CD4-positive, alpha-beta T cell treated with Interleukin-6 for 4 hours (primary cell): Measurements from ENCODE around the gene KLHL17.

Experiments used
- DNase-seq: peaks from one replicate; pipeline ENCODE4 v3.0.0-alpha.2; 2020; ENCODE audit warnings: mixed read lengths

The KLHL17 gene

DNA sequence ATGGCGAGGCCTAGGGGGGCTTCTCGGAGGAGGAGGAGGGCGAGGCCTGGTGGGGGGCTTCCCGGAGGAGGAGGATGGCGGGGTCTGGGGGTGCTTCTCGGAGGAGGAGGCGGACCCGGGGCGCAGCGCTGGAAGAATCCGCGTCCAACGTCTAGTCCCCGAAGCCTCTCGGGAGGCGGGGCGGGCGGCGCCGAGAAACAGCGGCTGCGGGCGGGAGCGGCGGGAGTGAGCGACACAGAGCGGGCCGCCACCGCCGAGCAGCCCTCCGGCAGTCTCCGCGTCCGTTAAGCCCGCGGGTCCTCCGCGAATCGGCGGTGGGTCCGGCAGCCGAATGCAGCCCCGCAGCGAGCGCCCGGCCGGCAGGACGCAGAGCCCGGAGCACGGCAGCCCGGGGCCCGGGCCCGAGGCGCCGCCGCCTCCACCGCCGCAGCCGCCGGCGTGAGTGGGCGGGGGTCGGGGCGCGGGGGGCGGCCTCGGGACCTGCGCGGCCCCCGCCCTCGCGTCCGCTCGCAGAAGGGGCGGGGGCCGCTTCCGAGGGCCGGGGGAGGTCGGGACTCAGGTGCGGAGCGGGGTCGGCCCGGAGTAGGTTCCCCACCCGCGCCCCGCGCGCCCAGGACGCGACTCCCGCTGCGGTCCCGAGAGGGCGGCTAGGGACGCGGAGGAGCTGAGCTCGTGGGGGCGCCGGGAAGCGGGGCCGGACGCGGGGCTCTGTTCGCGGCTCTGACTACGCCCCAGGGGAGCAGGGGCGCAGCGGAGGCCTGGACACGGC is at the start of gene KLHL17:
Gene KLHL17 (plus strand): TSS at position 222 of the 769 bp plus-strand sequence. CDS start 110 bp downstream, at position 332.
- DNase-seq = peak; percentile 83

DNA sequence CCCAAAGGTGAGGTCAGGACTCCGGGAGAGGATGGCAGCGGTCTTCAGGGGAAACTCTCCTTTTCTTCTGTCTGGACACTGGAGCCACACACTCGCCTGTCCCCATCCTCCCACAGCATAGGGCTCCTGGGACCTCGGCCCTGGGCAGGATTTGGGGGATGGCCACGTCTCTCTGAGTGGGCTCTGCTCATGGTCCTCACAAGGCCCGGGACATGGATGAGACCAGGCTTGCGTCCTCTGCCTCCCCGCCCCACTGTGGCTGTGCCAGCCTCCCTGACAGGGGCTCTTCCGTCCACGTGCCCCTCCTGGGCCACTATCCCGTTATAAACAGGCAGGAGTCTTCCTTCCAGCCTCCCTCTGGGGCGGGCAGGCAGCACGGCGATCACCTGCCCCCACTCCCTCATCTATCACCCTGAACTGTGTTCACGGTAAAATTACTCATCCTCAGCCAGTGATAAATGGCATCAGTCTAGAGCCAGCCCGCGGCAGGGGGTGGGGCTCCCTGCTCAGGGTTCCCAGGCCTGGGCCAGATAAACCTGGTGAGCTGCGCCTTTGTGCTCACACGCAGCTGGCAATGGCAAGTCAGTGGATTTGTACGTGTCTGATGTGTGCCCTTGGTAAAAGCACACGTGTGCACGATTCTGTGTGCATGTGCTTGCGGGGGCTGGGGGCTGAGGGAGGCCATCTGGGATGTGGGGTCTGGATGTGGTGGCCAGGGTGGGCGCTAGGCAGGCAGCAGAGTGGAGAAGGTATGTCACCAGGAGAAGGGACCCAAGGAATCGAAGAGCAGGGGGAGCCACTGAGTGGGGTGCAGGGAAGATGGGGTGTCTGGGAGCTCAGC is 49.3 kb upstream of the KLHL17 start:
- DNase-seq = no peak

DNA sequence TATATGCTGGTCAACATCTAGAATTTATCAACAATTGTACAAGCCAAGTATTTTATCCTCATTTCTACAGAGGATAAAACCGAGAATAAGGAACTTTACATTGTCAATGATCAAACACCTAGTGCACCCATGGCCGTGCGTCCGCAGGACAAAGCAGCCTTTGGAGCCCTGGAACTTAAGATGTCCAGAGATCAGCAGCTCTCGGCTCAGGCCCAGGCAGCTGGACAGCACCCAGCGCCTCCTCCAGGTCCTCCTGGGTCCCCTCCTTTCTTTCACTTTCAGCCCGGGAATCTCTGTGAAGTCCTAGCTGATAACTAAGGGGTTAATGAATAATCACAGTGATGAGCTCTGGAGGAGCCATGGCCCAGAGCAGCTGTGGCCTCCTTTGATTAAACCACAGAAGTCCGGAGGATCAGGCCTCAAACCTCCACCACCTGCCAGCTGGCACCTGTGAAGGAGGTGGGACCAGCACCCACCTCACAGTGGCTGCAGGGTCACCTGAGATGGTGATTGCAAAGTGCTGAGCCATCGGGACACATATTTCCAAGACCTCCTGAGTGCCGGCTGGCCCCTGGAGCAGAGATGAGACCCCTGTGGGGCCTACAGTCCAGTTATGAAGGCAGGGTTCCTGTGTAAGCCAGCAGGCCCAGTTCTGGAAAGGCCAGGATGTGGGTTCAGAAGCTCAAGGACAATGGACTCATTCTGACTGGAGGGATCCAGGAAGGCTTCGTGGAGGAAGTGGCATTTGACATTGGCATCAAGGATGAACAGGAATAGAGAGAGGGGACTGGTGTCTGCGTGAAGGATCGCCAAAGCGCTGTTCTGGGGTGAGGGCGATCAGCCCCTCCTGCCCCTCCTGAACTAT is 48.3 kb upstream of the KLHL17 start:
- DNase-seq = no peak

DNA sequence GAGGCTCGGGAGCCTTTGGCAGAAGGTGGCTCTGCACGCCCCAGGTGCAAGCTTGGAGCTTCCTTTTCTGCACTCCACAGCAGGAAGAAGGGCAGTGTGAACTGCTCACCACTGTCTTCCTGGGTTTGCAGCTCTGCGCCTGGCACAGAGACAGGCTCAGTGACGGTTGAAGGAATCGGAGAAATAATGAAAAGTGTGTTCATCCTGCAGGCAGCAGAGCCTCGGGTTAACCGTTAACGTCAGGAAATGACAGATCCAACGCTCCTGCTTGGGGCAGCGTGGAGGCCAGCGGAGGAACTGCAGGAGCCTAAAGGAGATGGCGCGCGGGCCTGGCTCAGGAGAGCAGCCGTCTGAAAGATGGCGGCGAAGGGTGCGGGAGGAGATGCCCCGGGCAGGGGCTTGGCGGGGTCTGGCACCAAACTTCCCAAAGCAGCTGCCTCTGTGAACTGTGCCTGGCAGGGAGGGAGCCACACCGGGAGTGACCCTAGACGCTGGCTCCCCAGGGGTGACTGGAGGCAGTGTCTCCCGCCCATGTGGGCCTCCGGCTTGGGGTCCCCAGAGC is 47.6 kb upstream of the KLHL17 start:
- DNase-seq = no peak

DNA sequence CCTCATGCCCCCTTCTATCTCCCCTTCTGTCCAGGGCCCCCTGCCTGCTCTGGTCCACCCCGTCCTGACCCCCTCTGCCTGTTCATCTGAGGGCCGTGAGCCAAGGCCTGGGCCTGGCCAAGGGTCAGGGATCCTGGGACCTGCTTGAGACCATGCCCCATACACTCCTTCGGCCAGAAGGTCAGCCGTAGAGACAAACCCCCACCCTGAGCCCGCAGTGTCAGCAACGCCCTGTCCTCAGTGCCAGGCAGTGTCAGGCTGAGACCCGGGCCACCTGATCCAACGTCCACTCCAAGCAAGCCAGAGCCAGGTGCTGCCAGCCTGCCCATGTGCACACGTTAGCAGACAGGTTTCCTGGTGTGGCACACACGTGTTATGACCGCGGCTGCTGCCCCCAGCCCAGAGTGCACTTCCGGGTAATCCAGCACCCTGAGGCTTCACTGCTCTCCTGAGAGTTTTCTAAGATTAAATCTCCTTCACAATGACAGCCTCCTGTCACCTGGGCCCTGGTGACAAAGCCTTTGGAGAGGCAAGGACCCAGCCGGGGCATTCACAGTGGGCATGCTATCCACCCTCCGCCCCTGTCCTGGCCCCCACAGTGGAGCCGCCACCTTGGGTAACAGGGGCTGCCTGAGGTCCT is 46.8 kb upstream of the KLHL17 start:
- no peak for DNase-seq

DNA sequence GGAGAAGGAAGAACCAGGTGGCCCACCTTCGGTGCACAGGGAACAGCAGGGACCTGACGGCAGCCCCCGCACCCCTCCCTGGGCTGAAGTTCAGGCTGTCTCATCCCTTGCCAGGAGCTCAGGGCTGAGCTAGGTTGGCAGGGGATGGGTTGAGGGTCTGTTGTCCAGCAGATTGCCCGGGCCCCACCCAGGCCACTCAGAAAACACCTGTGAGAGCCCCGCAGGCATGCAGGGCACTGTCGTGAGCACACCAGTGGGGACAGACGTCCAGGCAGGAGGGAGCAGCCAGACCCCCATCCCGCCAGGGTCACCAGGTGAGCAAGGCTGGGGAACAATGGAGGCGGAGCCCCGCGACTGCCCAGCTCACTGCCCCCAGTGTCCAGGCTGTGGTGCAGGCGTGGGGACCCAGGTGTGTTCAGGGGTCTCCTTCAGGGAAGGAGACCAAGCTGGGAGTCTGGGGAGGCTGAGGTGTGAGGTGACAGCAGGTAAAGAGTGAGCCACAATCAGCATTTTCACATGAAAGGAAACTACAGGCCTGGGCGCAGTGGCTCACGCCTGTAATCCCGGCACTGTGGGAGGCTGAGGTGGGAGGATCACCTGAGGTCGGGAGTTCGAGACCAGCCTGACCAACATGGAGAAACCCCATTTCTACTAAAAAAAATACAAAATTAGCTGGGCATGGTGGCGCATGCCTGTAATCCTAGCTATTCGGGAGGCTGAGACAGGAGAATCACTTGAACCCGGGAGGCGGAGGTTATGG is 46.1 kb upstream of the KLHL17 start:
- no peak for DNase-seq

DNA sequence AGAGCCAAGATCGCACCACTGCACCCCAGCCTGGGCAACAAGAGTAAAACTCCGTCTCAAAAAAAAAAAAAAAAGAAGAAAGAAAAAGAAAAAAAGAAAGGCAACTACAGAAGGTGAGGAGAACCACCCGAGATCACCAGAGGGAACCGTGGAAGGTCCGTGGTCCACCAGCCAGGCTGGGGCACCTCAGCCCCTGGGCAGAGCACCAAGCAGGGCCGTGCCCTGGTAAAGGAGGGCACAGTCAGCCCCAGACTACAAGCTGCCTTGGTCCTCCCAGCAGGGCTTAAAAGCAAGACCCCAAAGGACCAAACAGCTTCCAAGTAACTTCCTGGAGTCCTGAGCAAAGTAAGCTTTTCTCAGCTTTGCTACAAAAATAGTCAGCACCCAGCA is 45.5 kb upstream of the KLHL17 start:
- DNase-seq = no peak

DNA sequence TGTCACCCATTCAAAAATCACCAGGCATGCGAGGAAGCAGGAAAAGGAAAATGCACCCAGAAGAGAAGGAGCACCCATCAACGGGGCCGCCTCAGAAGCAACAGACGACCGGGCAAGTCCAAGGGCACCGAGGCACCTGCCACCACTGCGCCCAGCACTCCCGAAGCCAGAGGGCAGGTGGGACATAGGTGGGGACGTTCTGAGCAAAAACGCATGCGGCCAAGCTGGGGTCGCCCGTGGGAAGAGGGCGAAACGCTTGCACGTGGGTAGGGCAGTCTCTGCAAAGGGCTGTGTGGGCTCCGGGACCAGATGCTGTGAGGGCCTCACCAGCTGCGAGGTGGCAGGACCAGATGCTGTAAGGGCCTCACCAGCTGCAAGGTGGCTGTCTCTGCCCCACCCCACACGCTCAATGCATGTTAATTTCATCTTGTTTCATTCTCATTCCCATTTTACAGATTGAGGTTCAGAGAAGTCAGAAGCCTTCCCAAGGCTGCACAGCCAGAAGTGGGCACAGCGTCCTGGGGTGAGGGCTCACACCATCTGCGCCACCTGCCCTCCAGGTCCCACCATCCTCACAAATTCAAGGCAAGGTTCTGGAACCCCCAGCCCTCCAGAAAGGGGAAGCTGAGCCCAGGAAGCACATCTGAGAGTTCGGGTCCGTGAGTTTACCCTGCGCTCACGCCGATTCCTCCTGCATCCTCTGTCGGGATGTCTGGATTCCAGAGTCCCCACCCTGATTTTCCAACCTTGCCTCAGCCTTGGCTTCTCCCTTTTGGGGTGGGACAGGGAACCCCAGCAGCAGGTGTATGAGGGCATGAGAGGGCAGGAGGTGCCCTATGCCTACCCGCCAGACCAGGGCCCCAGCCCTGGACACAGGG is 44.9 kb upstream of the KLHL17 start:
- no peak for DNase-seq

DNA sequence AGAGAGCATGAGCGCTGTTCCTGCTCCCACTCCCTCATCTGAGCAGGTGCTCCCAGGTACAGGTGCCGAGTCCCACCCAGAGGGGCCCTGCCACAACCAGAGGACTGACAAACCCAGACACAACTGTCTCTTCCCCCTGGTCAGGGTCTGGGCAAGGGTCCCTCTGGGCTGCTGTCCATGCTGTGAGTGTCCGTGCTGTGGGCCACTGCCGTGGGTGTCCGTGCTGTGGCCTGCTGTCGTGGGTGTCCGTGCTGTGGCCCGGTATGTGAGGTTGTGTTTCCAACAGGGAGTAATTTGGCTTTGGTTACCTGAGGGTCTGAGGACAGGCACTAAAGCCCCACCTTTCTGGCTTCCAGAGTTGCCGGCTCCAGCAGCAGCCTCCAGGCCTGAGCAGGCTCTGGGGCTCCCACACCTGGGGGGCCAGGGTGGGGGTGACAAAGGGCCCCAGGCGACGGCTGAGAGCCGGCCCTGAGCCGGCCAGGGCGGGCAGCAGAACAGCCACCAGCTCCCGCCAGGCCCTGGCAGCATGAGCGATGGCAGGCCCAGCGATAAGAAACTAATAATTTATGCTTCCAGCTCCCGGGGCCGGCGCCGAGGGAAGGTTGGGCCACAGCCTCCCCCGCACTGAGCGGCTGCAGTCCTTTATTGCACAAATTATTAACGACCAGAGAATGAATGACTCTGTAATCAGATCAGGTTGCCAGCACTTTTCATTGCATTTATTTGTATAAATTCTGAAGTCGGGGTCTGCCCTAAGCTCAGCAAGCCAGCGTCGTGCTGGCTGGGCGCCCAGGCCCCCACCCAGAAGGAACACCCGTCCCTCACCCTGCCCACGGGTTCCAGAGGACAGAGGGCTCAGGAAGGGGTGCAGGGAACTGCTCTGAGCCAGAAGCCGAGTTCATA is 44.0 kb upstream of the KLHL17 start:
- no peak for DNase-seq

DNA sequence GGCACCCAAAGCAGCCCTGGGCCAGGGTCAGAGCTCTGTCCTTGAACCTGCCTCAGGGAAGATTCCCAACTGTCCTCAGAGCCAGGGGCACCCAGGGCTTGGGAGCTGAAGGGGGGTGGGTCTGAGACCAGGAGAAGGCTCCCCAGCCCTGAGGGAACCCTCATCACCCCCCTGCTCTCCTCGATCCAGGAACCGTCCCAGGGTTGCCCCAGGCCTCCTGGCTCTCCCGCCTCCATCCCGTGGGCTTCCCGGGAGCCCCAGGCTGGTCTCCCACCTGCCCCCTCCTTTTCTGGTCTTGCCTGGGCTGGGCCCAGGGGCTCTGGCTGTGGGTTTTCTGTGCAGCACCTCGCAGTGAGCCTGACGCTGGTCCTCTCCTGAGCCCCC is 43.3 kb upstream of the KLHL17 start:
- DNase-seq = no peak

DNA sequence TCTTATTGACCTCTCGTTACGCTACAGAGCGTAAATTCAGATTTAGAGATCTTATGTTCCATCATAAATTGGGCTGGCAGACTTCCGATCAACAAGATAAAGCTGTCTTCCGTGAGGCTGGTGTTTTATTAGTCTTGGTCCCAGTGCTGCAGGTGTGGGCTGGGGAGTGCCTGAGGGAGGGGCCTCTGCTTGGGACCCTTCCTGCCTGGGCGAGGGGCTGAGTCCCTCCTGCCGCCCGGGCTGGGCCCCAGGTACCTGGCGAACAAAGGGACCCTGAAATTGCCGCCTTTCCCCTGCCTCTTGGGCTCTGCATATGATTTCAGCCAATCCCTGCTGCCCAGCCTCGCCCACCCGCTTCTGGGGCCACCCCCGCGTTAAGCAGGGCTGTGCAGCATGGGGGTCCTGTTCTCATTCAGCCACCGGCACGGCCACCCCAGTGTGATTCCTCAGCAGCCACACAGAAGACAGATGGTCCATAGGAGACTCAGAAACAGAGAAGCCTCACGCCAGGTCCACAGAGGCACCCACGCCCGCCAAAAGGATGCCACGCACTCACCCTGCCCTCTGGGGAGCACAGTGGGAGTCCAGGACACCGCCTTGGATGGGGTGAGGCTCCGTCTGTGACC is 42.8 kb upstream of the KLHL17 start:
- no peak for DNase-seq

DNA sequence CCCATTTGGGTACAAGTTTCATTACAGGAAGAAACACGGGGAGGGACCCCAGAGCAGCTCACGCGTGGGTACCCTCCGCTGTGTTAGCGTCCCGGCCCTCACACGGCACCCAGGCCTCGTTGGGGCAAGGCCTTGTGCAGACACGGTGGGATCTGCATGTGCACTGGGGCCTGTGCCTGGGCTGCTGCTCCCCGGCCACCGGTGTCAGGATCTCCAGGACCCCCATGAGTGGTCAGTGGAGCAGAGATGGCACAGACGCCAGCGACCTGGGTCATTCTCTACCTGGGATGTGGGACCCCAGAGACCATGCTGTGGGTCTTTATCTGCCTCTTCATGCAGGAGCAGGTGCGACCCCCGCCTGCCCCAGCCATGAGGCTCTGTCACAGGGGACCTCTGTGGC is 42.0 kb upstream of the KLHL17 start:
- no peak for DNase-seq

DNA sequence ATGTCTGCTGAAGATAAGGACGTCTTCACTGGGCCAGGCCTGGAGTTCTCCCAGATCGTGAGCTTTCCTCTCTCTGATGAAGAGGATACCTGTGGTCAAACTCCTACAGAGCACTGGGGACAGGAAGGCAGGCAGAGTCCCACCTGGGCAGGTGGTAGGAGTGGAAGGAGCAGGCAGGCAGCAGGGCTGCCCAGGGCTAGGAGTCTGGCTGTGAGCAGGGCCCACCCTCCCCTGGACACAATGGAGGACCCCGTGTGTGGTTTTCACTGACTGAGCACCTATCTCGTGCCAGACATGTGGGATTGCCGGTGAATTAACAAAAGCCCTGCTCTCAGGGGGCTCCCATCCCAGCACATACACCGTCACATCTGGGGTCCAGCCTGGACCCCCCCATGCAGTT is 41.5 kb upstream of the KLHL17 start:
- DNase-seq = no peak

DNA sequence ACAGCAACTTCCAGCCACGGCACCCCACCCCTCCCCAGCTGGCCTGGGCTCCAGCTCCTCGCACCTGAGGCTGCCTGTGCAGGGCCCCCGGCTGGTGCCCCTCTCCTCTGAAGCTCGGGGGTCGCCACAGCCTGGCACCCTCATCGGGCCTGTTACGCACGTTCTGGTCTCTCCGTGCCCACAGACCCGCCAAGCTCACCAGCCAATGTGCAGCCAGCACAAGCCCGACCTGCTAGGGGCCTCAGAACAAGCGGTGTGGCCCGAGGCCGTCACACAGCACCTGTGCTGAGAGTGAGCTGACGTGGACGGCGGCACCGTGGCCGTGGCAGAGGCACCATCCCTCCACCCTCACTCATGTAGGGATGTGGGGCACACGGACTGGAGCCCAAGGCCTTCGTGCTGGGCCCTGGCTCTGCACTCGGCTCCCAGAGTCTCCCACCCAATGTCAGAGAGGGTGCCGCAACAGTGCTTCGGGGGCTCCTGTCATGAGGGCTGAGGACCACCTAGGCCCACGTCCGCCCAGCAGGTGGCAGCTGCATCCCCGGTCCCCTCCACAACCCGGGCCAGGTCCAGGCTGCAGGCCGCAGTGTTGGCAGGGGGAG is 41.0 kb upstream of the KLHL17 start:
- DNase-seq = no peak

DNA sequence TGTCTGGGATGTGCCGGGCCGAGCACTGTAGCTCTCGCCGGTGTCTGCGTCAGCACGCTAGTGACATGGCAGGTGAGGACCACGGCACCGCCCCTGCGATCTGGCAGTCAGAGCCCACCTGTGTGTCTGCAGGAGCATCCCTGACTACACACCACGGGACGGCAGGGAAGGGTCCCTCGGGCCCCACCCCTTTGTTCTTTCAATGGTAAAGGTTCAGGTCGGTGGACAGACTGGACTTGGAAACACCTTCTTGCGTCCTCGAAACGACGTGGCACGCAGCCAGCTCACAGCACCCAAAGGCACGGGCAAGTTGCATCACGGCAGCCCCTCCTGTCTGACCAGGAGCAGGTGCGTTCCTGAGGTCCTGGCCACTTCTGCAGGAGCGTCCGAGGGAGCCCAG is 40.4 kb upstream of the KLHL17 start:
- DNase-seq = no peak

DNA sequence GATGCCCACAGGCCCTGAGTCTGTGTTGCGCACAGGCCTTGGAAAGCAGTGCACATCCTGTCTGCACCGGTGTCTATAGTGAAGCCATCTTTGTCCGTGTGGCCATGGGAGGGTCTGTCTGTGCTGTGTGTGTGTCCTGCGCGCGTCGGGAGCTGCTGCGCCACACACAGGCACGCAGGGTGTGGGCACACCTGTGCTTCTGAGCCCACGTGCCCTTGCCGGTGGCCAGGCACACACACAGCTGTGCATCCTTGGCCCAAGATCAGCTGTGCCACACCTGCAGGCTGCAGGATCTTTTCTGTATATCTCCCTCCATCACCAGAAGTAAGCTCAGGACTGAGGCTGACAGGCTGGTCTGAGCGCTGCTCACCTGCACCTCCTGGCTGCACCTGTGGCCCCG is 39.9 kb upstream of the KLHL17 start:
- no peak for DNase-seq

DNA sequence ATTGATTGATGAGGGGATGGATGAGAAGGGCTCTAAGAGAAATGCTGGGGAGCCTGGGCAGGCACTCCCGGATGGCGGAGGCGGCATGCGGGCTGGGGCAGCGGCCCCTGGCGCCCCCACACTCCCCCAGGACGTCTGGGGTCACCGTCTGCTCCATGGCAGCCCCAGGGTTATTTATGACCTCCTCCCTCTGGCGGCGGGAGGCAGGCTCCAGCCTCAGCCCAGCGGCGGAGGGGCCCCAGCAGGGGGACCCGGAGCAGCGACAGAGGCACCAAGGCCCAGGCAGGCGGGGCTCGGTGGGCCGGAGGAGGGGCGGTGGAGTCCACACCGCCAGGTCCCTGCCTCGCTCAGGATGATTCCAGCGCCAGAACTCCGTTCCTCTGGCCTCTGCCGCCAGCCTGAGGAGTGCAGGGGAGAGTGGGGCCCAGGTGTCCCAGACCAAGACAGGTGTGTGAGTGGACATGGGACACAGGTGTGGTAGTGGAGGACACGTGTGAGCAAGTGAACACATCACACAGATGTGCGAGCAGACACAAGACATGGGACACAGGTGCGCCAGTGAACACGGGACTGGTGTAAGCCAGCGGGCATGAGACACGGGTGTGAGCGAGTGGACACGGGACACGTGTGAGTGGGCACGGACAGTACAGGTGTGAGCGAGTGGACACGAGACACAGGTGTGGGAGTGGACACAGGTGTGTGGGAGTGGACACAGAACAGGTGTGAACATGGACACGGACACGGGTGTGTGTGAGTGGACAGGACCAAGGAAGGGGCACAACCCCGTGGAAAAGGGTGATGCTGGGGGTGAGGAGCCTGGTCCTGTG is 39.2 kb upstream of the KLHL17 start:
- DNase-seq = peak; percentile 55
